ENCODE results near the gene NUB1.

The NUB1 gene

DNA sequence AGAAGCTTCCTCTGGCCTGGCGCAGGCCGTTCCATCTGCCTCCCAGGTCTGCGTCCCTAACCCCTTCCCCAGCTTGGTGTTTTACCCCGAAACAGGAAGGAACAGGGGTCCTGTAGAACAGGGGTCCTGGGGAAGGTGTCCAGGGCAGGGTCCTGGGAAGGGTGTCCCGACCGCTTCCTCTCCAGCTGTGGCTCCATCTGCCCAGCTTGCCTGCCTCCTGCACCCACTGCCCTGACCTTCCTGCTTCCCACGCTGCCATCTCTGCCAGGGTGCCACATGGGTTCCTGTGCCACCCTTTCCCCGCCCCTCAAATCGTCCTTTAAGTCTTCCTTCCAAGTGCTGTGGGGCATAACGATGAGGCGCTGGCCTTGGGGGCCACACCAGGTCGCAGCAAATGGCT is 35.8 kb downstream of the NUB1 start:
- no peak for DNase-seq (ENCODE audit: low read depth, low spot score)

DNA sequence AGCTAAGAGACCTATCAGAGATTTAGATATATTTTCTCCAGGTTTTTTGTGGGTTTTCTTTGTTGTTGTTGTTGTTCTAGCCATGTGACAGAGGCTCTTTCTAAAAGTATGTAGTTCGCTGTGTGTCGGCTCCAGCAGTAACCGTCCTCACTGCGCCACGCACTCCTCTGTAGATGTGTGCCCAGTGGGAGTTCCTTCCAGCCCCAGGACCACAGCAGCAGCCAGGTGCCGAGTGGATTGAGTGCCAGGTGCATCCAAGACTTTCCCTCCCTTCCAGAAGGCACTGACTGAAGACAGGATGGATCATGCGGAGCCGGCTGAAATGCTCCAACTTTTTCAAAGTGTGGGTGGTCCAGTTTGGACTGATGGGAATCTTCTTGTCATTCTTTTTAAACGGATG is 36.4 kb downstream of the NUB1 start:
- no peak for DNase-seq (ENCODE audit: low read depth, low spot score)

- no peak for DNase-seq (ENCODE audit: low read depth, low spot score)
Measured at GRCh38 chr7:151378496-151379192, 37.0 kb downstream of the NUB1 start.

- DNase-seq (ENCODE audit: low read depth, low spot score) = no peak
Measured at GRCh38 chr7:151379193-151379520, 37.5 kb downstream of the NUB1 start.

DNA sequence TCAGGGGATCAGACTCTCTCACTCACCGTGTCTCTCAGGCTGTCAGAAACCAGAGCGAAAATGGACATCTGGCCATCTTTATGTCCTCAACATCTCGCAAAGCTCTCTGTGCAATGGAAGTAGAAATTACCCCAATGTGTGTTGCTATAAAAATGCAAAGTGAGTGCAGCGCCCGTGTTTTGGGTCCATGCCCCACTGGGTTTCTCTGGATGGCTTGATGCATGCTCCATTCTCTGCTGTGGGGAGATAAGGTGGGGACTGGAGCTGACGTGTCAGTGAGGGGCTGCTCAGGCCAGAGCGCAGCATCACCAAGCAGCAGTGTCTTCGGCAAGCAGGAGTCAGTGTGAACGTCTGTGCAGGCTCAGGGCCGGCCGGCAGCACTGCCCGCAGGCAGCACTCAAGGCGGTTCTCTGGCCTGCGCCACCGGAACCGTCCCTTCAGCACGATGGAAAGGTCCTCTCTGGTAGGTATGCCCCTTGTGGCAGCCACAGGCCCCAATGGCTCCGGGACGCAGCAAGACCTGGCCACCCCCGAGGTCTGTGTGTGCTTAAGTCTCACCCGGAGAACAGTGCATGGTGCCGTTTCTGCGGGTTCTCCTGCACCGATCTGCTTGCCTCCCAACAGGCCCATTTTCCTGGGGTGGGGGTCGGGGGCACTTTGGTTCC is 38.1 kb downstream of the NUB1 start:
- DNase-seq (ENCODE audit: low read depth, low spot score) = no peak

DNA sequence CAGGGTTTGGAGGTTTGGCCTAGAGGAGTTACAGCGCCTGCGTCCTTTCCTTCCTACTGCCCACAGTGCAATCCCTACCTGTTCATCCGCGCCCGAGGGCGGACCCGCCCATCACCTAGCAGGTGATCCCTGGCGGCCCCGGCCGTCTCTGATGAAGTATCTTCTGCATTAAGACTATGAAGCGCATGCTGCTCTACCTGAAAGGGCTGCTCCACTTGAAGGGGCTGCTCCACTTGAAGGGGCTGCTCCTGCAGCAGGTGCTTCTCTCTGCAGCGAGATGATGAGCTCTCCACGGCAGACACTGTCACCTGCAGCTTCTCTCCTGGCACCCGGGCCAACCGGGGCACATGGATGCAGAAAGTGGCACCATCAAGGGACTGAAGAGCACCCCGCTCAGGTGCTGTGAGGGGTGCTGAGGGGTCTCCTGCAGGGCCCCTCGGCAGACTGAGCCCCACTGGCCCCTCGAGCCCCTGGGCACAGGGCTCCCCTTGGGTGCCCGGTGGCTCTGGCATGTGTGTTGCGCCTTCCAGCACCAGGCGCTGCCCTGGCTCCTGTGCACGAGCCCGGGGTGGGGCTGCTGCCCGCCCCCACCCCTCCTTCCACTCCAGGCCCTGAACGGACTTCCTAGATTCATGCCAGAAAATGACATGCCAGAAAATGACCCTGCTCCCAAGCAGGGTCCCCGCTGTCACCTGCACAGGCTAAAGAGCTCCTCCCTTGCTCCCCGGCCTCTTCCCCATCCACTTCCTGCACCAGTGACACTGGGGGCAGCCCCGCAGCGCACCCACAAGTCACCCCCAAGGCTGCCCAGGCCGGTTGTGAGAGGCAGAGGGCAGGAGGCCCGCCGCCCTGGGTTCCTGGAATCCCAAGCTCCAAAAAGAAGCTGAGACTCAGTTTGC is 38.8 kb downstream of the NUB1 start:
- no peak for DNase-seq (ENCODE audit: low read depth, low spot score)

GRCh38 chr7:151381098-151381347 is 39.4 kb downstream of the NUB1 start:
- no peak for DNase-seq (ENCODE audit: low read depth, low spot score)

GRCh38 chr7:151381348-151382078 is 39.9 kb downstream of the NUB1 start:
- DNase-seq (ENCODE audit: low read depth, low spot score) = no peak

- no peak for DNase-seq (ENCODE audit: low read depth, low spot score)
Measured at GRCh38 chr7:151382079-151382885, 40.7 kb downstream of the NUB1 start.

DNA sequence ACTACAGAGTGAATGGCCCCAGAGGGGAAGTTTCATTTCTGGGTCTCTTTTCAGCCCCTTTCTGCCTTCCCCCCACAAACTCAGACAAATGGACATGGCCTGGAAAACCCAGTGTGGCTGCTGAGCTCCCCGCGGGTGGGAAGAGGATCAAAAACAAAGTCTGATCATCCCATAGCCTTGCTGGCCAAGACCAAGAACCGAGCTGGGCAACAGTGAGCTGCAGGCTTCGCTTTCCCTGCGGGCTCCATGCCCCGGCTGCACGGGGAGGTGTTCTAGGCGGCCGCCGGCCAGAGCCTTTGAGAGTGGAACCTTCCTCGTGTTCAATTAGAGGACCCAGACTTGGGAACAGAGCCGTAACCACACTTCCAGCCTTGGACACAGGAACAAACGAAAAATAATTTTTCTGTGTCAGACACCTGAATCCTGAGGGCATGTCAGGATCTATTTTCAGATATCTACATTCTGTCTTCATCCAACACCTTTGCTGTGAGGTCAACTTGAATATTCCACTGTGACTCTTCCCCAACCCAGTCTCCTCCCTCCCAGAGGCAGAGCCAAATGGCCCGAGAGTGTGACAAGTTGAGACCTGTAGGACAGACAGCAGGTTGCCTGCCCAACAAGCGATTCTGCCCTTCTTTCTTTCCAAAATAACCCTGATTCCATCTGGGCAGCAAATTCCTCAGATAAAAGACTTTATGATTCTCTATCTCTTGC is 42.2 kb downstream of the NUB1 start:
- DNase-seq (ENCODE audit: low read depth, low spot score) = no peak

- no peak for DNase-seq (ENCODE audit: low read depth, low spot score)
Measured at GRCh38 chr7:151384352-151384697, 42.7 kb downstream of the NUB1 start.

- no peak for DNase-seq (ENCODE audit: low read depth, low spot score)
Measured at GRCh38 chr7:151384776-151385625, 43.4 kb downstream of the NUB1 start.

GRCh38 chr7:151385626-151386300 is 44.2 kb downstream of the NUB1 start:
- DNase-seq (ENCODE audit: low read depth, low spot score) = no peak

- DNase-seq (ENCODE audit: low read depth, low spot score) = no peak
Measured at GRCh38 chr7:151386301-151387160, 44.9 kb downstream of the NUB1 start.

GRCh38 chr7:151387161-151388006 is 45.8 kb downstream of the NUB1 start:
- no peak for DNase-seq (ENCODE audit: low read depth, low spot score)

DNA sequence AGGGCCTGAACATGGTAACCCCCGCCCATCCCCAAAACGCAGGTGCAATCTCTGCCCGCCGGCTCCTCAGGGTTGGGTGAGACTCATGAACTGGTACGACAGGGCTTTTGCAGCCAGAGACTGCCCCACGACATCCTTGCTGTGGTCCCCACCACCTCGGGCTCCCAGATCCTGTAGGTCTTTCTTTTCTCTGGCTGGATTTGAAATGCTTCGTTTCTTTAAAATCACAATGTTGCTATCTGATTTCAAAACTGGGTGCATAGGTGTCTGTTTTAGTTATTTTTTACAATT is 46.3 kb downstream of the NUB1 start:
- no peak for DNase-seq (ENCODE audit: low read depth, low spot score)

DNA sequence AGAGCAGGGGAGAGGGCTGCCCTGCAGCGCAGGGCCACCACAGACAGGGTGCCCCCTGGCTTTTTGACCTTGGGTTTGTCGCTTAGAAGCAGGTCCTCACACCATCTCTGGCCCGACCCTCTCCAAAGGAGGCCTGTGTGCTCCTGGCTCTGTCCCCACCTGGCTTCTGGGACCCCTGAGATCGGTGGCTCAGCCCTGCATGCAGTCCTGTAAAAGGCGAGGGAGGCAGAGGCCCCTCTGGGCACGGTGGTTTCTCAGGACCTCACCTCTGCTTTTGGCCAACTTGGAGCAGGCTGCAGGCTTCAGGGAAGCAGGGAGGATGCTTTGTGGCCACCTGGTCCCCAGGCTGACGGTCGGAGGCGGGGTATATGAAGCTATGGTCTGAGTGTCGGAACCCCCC is 46.8 kb downstream of the NUB1 start:
- DNase-seq (ENCODE audit: low read depth, low spot score) = no peak

All from activated naive CD8-positive, alpha-beta T cell treated with anti-CD3 and anti-CD28 coated beads, Interleukin-2, amount 50 U/mL, for 16 hours (primary cell).